GM12892 (cell line): ENCODE measurements around the gene C19orf44.

Source experiments
- DNase-seq: peaks from one replicate; pipeline ENCODE4 v3.0.0; 2011; ENCODE audit not compliant: insufficient read length
- FAIRE-seq: peaks from 2 replicates; lab custom pipeline; 2011; peaks lifted over from hg19 to GRCh38; lab: Jason Lieb, UNC
- POLR2A ChIP-seq: IDR thresholded peaks from 2 replicates; pipeline ENCODE4 v1.6.1; 2011; ENCODE audit warnings: low read depth, low read length, control low read depth
- POLR2AphosphoS5 ChIP-seq: IDR thresholded peaks from 2 replicates; pipeline ENCODE4 v1.6.1; 2011; ENCODE audit warnings: low read depth, low read length, control low read depth
- TAF1 ChIP-seq: IDR thresholded peaks from 2 replicates; pipeline ENCODE4 v1.6.1; 2011; ENCODE audit warnings: low read depth, mild to moderate bottlenecking, control low read depth, low read length, borderline replicate concordance

Gene C19orf44

GRCh38 chr19:16522559-16523377 is 26.6 kb downstream of the C19orf44 start:
- FAIRE-seq (no peak), DNase-seq (no peak)
- no peak for TF ChIP-seq POLR2AphosphoS5
- TF ChIP-seq POLR2A = no peak
- TF ChIP-seq TAF1 = no peak

GRCh38 chr19:16524991-16525734 is 29.0 kb downstream of the C19orf44 start:
- DNase-seq (no peak), FAIRE-seq (no peak)
- TF ChIP-seq POLR2A (no peak), TAF1 (no peak), POLR2AphosphoS5 (no peak)

GRCh38 chr19:16525751-16526481 is 29.7 kb downstream of the C19orf44 start:
- FAIRE-seq (no peak), DNase-seq (no peak)

DNA sequence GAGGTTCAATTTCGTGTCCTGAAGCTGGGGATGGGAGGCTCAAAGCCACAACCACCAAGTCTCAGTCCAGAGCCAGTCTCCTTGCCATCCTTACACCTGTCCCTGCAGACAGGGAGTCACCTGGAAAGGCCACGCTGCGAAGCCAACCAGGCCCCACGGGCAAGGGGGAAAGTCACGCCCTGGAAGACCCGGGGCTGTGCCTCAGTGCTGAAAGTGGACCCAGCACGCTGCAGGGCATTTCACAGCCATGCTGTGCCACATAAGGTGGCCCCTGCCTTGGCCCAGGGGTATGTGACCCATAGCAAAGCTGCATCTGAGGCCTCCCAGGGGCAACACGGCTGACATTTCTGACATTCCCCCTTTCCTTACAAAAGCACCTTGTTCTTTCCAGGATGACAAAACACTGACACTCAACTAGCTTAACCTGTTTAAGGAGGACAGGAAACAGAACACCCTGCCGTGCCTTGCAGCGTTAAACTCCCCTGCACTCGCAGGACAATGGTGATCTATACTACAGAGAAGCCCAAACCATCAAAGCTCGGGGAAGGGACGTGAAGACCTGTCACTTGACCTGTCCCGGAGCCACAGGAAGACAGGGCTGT is 31.2 kb downstream of the C19orf44 start:
- FAIRE-seq (no peak), DNase-seq (no peak)
- TF ChIP-seq TAF1 (no peak), POLR2AphosphoS5 (no peak), POLR2A (no peak)

More at GRCh38 chr19:16525751-16526481, 29.7 kb downstream of the C19orf44 start:
- no peak for TF ChIP-seq POLR2A
- TF ChIP-seq TAF1 = no peak
- no peak for TF ChIP-seq POLR2AphosphoS5

- no peak for DNase-seq
- FAIRE-seq = peak; percentile 14
- TF ChIP-seq POLR2AphosphoS5 (no peak), TAF1 (no peak), POLR2A (no peak)
These were observed 31.9 kb downstream of the C19orf44 start for GRCh38 chr19:16527971-16528521.

GRCh38 chr19:16529466-16530144 is 33.4 kb downstream of the C19orf44 start:
- no peak for TF ChIP-seq TAF1
- no peak for TF ChIP-seq POLR2AphosphoS5
- no peak for TF ChIP-seq POLR2A
- no peak for FAIRE-seq
- DNase-seq = no peak

GRCh38 chr19:16530540-16531379 is 34.6 kb downstream of the C19orf44 start:
- DNase-seq = no peak
- FAIRE-seq = no peak
- no peak for TF ChIP-seq TAF1
- no peak for TF ChIP-seq POLR2AphosphoS5
- no peak for TF ChIP-seq POLR2A

GRCh38 chr19:16531380-16531669 is 35.1 kb downstream of the C19orf44 start:
- no peak for TF ChIP-seq POLR2AphosphoS5
- TF ChIP-seq POLR2A = no peak
- TF ChIP-seq TAF1 = no peak
- no peak for DNase-seq
- FAIRE-seq = no peak

- DNase-seq (no peak), FAIRE-seq (no peak)
- TF ChIP-seq POLR2AphosphoS5 (no peak), POLR2A (no peak), TAF1 (no peak)
These were observed 36.4 kb downstream of the C19orf44 start for GRCh38 chr19:16532440-16533234.
